Lung (tissue), 12 donors: ENCODE results near the gene RETREG2. TPM values are rescaled to one million over a fixed set of nuclear protein-coding genes. Genes with fewer than 3 reads are reported as not detected.
A peak's percentile ranks its signal among the peaks of the same experiment; 100 is the strongest.

Experiments
- ATAC-seq: fragments of 200-7000 bp; cut with Tn5 transposase; one replicate; pipeline ENCODE4 v1.9.1; 2020; ENCODE audit warnings: moderate number of reproducible peaks; ENCODE audit not compliant: insufficient read depth, low FRiP score
- DNase-seq, 3 donors: peaks; one replicate each; pipeline ENCODE4 v3.0.0-alpha.2; 2013 to 2017
- H3K27ac ChIP-seq, 2 donors: one replicate each; pipeline ENCODE4 v1.5.1; 2013; ENCODE audit warnings: mild to moderate bottlenecking in 2 of 2, moderate library complexity in 2 of 2, control low read depth in 1 of 2, inconsistent platforms in 1 of 2, low read depth in 1 of 2, low read length in 1 of 2
- H3K27me3 ChIP-seq, 3 donors: one replicate each; pipeline ENCODE4 v1.5.1; 2013; ENCODE audit warnings: low read length in 2 of 3; ENCODE audit not compliant: control insufficient read depth in 3 of 3, insufficient read depth in 3 of 3
- H3K36me3 ChIP-seq, 4 donors: one replicate each; pipeline ENCODE4 v1.5.1; 2013; ENCODE audit warnings: low read length in 4 of 4, mild to moderate bottlenecking in 1 of 4, moderate library complexity in 1 of 4; ENCODE audit not compliant: control insufficient read depth in 4 of 4, insufficient read depth in 4 of 4
- H3K4me1 ChIP-seq, 5 donors: one replicate each; pipeline ENCODE4 v1.5.1; 2013; ENCODE audit warnings: low read length in 5 of 5, mild to moderate bottlenecking in 2 of 5, moderate library complexity in 1 of 5; ENCODE audit not compliant: control insufficient read depth in 5 of 5, insufficient read depth in 5 of 5
- H3K4me3 ChIP-seq: one replicate; pipeline ENCODE4 v1.5.1; 2013; ENCODE audit warnings: mild to moderate bottlenecking, control low read depth, moderate library complexity
- H3K9ac ChIP-seq, 2 donors: one replicate each; pipeline ENCODE4 v1.5.1; 2013; ENCODE audit warnings: low read length in 2 of 2, control low read depth in 1 of 2; ENCODE audit not compliant: insufficient read depth in 1 of 2
- H3K9me3 ChIP-seq, 4 donors: one replicate each; pipeline ENCODE4 v1.5.1; 2013; ENCODE audit warnings: low read length in 3 of 4, mild to moderate bottlenecking in 1 of 4, moderate library complexity in 1 of 4; ENCODE audit not compliant: control insufficient read depth in 4 of 4, insufficient read depth in 3 of 4
- WGBS, 2 donors: extraction: QIAGEN DNeasy Blood & Tissue Kit; methylation state at CpG; one replicate each; pipeline ENCODE4 v1.1.7; 2013; 5-methylcytosine and 5-hydroxymethylcytosine counted together
- polyA plus RNA-seq, 2 donors: library from polyadenylated mRNA; stranded (reverse); fragments of 200-250 nt; gene quantifications; one replicate each; pipeline ENCODE4 v1.2.1, GENCODE V29; 2013
- total RNA-seq, 2 donors: library from RNA; depleted of rRNA in 1 of 2; stranded (reverse); fragments of >200 nt in 1 of 2; gene quantifications; one replicate each; pipeline ENCODE4 v1.2.1, GENCODE V29; 2014 to 2021
- TF ChIP-seq, protein P1 (sequence below): IDR thresholded peaks from 2 replicates; pipeline ENCODE4 v1.5.1; 2012; ENCODE audit warnings: mild to moderate bottlenecking; ENCODE audit errors: control extremely low read depth, extremely low read depth
- donor health status: control.
- donor health status: control.
- donor health status: Bipolar disorder and iron deficiency.
- donor health status: healthy.
- donor health status: DM: yes; HTN: yes; CAD: no.

Gene RETREG2
- total and polyA plus RNA-seq, 4 donors = 42.1 to 80.6 (median 51.7) TPM

DNA sequence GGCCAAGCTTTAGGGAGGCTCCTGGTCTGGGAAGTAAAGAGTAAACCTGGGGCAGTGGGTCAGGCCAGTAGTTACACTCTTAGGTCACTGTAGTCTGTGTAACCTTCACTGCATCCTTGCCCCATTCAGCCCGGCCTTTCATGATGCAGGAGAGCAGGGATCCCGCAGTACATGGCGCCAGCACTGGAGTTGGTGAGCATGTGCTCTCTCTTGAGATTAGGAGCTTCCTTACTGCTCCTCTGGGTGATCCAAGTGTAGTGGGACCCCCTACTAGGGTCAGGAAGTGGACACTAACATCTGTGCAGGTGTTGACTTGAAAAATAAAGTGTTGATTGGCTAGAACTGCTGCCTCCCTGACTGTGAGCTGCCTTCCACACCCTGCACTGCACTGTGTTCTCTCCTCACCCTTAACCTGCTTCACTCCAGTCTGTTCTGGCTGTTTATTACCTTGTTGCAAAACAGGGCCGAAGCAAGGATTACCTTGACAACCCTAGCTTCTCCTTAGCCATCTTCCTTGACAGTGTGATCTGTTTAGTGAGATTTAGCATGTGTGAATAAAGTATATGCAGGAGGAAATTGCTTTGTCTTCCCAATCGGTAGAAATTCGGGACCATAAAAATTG, 5.2 kb downstream of the RETREG2 start:
- Histone ChIP-seq H3K9ac (no peak overlapping the region), H3K4me3 (no peak overlapping the region), H3K36me3 (peaks cover 25 to 44% (median 38%) of the 10 kb centered on the region in 4 donors), H3K9me3 (no peaks in the 10 kb centered on the region), H3K4me1 (peaks cover 3 to 12% (median 7%) of the 10 kb centered on the region in 5 donors), H3K27ac (no peak overlapping the region), H3K27me3 (no peaks in the 10 kb centered on the region)
- 95 to 96% methylated on average over 6 of the region's 6 CpGs for WGBS, 2 donors
- TF ChIP-seq, protein P1, sequence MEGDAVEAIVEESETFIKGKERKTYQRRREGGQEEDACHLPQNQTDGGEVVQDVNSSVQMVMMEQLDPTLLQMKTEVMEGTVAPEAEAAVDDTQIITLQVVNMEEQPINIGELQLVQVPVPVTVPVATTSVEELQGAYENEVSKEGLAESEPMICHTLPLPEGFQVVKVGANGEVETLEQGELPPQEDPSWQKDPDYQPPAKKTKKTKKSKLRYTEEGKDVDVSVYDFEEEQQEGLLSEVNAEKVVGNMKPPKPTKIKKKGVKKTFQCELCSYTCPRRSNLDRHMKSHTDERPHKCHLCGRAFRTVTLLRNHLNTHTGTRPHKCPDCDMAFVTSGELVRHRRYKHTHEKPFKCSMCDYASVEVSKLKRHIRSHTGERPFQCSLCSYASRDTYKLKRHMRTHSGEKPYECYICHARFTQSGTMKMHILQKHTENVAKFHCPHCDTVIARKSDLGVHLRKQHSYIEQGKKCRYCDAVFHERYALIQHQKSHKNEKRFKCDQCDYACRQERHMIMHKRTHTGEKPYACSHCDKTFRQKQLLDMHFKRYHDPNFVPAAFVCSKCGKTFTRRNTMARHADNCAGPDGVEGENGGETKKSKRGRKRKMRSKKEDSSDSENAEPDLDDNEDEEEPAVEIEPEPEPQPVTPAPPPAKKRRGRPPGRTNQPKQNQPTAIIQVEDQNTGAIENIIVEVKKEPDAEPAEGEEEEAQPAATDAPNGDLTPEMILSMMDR = no peak
- DNase-seq (no peak), ATAC-seq (no peak)

DNA sequence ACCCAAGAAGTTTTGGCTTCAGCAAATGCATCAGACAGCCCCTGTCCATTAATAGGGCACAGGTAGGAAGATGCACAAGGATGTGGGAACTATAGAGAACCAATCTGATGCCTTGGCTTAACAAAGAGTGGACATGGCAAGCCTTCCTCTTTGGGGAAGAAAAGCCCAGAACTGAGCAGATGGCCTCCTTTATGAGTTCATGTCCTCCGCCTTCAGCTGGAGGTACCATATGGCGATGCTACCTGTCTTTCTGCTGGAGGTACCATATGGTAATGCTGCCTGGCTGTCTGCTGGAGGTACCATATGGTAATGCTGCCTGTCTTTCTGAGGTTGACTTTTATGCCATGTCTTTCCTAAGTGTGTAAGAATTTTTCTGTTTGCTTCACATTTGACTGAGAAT, 6.0 kb downstream of the RETREG2 start:
- Histone ChIP-seq H3K4me3 (no peak overlapping the region), H3K4me1 (peaks cover 0 to 7% (median 2%) of the 10 kb centered on the region in 5 donors), H3K27me3 (no peaks in the 10 kb centered on the region), H3K36me3 (peaks cover 25 to 44% (median 38%) of the 10 kb centered on the region in 4 donors), H3K9me3 (no peaks in the 10 kb centered on the region), H3K27ac (peak overlapping the region in 1 of 2 donors; percentile 33), H3K9ac (no peak overlapping the region)
- ATAC-seq = no peak
- no peak for DNase-seq
- 96 to 99% methylated on average over 2 of the region's 2 CpGs for WGBS, 2 donors
- TF ChIP-seq, protein P1 = no peak

DNA sequence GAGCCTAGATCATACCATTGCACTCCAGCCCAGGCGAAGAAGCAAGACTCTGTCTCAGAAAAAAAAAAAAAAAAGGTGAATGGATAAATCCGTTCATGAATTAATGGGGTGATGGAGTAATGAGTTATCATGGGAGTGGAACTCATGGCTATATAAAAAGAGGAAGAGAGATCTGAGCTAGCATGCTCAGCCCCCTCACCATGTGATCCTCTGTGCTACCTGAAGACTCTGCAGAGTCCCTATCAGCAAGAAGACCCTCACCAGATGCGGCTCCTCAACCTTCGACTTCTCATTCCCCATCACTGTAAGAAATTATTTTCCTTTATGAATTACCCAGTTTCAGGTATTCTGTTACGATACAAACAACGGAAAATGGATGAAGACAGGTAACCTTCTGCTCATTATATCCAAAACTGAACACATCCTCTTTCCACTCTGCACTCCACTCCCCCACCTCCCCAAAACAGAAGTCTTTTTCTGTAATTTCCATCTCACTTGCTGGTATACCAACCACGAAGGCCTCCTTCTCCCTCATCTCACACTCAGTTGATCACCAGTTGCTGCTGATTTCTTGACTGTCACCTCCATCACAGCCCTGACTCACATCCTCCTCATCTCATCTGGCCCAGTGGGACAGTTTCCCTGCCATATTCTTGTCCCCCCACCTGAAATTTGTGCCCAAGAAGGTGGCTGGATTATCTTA, 8.8 kb downstream of the RETREG2 start:
- 87 to 93% methylated on average over 7 of the region's 7 CpGs for WGBS, 2 donors
- TF ChIP-seq, protein P1 = no peak
- H3K4me3 ChIP-seq = no peak overlapping the region
- H3K9me3 ChIP-seq = no peaks in the 10 kb centered on the region
- no peaks in the 10 kb centered on the region for H3K4me1 ChIP-seq
- H3K27me3 ChIP-seq = no peaks in the 10 kb centered on the region
- ATAC-seq (no peak), DNase-seq (no peak)
- peaks cover 11 to 21% (median 19%) of the 10 kb centered on the region in 4 donors for H3K36me3 ChIP-seq
- H3K9ac ChIP-seq = no peak overlapping the region
- H3K27ac ChIP-seq = no peak overlapping the region
